ENCODE data around the gene NCOA4.
"Not testable (repeated sequence)": the region's sequence is repeated elsewhere in the genome, so short reads cannot be mapped to it uniquely, and the experiment has no call there.

NCOA4 gene

DNA sequence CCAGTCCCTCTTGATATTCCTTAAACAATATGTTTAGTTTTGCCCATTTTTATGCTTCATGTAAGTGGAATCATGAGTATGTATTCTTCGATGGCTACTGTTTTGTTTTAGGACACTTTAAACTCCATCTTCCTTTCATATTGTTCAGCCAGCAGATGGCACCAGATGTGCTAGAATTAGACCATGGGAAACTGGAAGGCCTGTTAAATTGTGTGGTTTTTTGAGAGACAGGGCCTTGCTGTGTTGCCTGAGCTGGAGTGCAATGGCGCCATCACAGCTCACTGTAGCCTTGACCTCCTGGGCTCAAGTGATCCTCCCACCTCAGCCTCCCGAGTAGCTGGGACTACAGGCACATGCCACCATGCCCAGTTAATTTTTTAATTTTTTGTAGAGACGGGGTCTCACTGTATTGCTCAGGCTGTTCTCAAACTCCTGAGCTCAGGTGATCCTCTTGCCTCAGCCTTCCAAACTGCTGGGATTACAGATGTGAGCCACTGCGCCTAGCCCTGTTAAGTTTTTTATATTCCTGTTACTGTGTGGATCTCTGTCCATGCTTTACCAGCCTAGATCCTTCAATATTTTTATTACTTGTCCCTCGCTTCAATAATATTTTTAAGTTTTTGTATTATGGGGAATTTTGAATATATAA, 46.8 kb downstream of the NCOA4 start:
- not testable (repeated sequence) for DNase-seq (ENCODE audit: low read depth in 2 of 2)

DNA sequence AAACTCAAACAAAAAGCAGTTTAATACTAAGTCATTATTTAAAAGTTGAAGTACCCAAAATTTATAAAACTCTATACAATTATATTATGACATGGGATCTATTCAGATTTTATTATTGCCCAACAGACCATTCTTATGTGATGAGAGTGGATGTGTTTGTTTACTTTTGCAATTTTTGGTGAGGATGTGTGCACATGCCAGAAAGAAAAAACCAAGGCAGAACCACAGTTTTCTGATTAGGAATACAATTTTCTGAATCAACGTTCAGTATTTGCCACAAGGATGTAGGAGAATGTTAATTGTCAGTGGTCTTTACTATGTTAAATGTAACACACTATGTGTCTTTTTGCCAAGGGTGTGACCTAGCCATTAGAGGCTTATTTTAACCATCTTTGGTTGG, 49.1 kb downstream of the NCOA4 start:
- DNase-seq (ENCODE audit: low read depth in 2 of 2) = not testable (repeated sequence)

DNA sequence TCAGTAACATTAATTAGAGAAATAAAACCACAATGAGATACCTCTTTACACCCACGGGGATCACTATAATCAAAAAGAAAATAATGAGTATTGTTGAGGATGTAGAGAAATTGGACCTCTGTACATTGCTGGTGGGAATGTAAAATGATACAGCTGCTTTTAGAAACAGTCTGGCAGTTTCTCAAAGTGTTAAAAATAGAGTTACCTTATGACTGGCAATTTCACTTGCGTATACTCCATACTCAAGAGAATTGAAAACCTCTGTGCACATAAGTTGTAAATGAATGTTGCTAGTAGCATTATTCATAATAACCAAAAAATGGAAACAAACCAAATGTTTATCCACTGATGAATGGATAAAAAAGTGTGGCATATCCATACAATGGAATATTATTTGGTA, 51.9 kb downstream of the NCOA4 start:
- DNase-seq (ENCODE audit: low read depth in 2 of 2) = not testable (repeated sequence)

DNA sequence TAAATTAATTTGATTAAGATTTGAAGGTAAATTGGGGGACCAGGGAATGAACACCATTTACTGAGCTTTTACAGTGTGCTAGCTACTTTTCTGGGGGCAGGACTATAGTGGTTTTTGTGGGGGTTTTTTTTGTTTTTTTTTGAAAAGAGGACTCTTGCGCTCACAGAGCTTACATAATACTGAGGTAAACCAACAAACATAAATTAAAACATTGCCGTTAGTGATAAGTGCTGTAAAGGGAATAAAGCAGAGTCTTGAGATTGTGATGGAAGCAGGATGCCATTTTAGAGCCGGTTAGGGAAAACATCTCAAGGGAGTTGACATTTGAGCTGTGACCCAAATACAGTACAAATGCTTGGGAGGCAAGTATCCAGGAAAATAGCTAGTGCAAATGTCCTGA, 56.4 kb downstream of the NCOA4 start:
- DNase-seq (ENCODE audit: low read depth in 2 of 2) = not testable (repeated sequence)

DNA sequence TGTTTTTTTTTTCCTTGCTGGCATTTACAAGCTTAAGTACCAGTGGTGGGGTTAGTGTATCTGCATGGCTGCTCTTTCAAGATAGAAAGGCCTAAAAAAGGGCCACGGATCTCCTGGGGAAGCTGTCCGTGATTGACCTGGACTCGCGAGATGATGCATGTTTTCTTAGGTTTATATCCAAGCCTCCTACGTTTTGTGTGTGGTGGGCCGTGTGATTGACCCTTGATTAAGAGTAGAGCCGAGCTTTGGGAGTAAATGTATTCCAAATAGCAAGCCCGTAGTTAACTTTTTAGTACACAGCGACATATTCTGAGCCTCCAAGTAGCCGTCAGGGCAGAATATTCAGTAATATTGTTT, 57.6 kb downstream of the NCOA4 start:
- not testable (repeated sequence) for DNase-seq (ENCODE audit: low read depth in 2 of 2)

DNA sequence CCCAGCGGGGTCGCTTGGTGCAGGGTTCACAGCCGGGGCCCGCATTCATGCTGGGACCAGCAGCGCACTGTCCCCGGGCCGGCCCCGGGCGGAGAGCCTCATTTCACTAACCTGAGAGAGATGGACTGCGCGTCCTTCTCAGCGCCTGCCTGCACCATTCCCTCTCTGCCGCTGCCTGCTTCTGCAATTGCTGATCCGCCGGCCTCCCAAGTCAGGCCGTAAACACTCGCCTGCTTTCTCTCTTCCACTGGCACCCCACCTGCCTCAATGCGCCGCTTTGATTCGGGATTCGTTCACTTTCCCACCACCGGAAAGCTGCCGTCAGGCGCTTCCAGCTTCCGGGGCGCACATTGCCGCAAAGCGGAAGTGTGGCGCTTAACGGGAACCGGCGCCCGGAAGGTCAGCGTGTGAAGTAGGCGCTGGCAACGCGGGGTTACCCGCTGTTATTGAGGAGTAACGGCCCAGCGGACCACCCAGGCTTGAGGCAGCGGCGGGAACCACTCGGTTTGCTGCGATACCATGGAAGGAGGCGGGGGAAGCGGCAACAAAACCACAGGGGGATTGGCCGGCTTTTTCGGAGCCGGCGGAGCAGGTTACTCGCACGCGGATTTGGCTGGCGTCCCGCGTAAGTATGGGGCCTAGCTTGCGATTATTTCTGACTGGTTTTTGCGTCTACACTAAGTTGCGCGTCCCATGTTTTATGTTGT, 58.2 kb downstream of the NCOA4 start, which contains the start of gene TIMM23:
Gene TIMM23, plus strand, starts transcription at position 384 of the 707 bp plus-strand sequence. Its CDS starts 136 bp downstream, at position 520.
- DNase-seq (ENCODE audit: low read depth in 2 of 2) = peak; percentile 79 to 80

DNA sequence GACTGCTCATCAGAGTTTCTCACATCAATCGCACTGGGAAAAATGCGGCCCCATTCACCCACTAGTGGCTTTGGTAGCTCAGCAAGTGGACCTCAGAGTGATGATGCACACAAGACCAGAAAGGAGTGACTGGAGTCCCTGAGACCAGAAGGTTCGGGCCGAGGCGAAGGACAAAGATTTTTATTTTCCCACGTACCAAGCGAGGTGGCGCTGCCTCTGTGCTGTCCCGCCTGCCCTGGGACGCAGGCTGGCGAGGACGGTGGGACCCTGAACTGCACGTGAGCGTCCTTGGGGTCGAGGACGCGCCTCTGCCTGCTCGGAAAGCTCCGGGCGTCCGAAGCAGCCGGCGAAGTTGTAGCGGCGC, 58.7 kb downstream of the NCOA4 start:
- DNase-seq (ENCODE audit: low read depth in 2 of 2) = not testable (repeated sequence)

DNA sequence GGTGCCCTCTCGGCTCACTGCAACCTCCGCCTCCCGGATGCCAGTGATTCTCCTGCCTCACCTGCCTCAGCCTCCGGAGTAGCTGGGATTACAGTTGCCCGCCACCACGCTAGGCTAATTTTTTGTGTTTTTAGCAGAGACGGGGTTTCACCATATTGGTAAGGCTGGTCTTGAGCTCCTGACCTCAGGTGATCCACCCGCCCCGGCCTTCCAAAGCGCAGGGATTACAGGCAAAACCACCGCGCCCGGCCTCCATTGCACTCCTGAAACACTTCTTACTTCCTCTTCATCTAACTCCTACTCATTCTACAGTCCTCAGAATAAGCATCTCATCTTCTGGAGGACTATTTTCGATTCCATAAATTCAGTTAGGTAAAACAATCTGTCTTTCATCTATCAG, 59.4 kb downstream of the NCOA4 start:
- not testable (repeated sequence) for DNase-seq (ENCODE audit: low read depth in 2 of 2)

DNA sequence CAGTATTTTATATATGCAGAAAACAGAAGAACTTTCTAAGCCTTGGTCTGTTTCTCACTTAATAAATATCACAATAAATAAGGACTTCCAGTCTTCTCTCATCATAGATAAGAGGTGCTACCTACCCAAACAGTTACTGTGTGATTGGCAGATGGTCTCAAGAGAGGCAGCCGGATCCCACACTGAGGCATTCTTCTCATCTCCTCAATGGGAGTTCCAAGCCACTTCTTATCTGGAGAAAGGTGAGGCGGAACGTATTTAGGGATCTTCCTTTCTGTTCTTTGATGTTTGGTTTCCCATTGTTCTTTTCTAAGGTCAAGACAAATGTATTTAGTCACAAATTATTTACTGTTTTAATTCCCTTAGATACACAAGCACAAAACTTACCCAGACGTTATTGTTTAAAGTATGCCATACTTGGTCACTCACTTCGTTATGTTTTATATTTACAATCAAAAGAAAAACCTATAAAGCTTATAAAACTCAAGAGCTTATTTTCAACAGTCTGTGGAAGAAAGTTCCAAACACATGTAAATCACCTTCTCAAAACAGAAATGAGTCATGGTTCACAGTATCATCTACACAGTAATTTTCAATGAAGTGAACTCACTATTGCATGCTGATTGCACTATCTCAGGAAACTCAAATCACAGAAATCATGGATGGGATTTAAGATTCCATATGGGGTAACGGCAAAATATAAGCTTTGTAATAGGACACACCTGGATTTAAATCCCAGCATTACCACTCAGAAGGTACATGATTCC, 67.6 kb downstream of the NCOA4 start:
- not testable (repeated sequence) for DNase-seq (ENCODE audit: low read depth in 2 of 2)

DNA sequence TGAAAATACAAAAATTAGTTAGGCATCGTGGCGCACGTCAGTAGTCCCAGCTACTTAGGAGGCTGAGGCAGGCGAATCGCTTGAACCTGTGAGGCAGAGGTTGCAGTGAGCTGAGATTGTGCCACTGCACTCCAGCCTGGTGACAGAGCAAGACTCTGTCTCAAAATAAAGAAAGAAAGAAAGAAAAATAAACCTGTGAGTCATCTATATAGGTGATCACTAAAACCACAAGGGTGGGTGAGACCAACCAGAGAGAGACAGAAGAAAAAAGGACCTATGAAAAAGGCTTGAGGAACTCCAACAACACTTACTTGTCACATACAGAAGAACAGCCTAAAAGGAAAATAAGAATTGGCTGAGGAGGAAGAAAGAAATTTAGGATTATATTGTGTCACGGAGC, 72.5 kb downstream of the NCOA4 start:
- DNase-seq (ENCODE audit: low read depth in 2 of 2) = not testable (repeated sequence)

DNA sequence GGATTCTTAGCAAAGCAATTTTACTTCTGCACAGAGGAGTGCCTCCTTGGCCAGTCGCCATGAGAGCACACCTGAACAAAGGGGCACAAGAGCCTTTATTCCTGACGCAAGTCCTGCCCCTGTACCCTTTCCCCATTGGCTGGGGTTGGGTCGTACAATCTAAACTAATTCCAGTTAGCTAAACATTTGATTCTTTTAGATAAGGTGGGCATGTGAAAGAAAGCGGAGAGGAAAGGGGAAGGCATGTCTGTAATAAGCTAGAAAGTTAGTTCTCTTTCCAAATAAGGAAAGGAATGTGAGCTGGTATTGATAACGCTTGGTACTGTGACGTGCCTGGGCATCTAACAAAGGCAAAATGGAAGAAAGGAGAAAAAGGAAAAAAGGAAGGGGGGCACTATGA, 73.8 kb downstream of the NCOA4 start:
- DNase-seq (ENCODE audit: low read depth in 2 of 2) = not testable (repeated sequence)
